Liver (tissue), 9 donors: ENCODE data around the gene KRT6C. TPM values are rescaled to one million over a fixed set of nuclear protein-coding genes. Genes with fewer than 3 reads are reported as not detected.

Experiments used
- DNase-seq: peaks from one replicate; pipeline ENCODE4 v3.0.0-alpha.2; 2017; ENCODE audit warnings: low spot score
- H3K27ac ChIP-seq, 2 donors: one replicate each; pipeline ENCODE4 v1.7.0; 2013; ENCODE audit warnings: inconsistent platforms in 2 of 2, low read length in 2 of 2, control low read depth in 1 of 2, low read depth in 1 of 2, mild to moderate bottlenecking in 1 of 2
- H3K27me3 ChIP-seq, 4 donors: one replicate each; pipeline versions ENCODE4 v1.6.1 to v1.7.0; 2013; ENCODE audit warnings: low read length in 3 of 4, inconsistent platforms in 1 of 4, mild to moderate bottlenecking in 1 of 4, moderate library complexity in 1 of 4; ENCODE audit not compliant: control insufficient read depth in 4 of 4, insufficient read depth in 4 of 4
- H3K36me3 ChIP-seq, 4 donors: one replicate each; pipeline versions ENCODE4 v1.6.1 to v1.7.0; 2013; ENCODE audit warnings: low read length in 3 of 4, mild to moderate bottlenecking in 3 of 4, low read depth in 1 of 4, moderate library complexity in 1 of 4; ENCODE audit not compliant: control insufficient read depth in 4 of 4, insufficient read depth in 3 of 4
- H3K4me1 ChIP-seq, 4 donors: one replicate each; pipeline versions ENCODE4 v1.6.1 to v1.7.0; 2013; ENCODE audit warnings: low read length in 3 of 4, mild to moderate bottlenecking in 3 of 4, moderate library complexity in 1 of 4; ENCODE audit not compliant: control insufficient read depth in 4 of 4, insufficient read depth in 4 of 4
- H3K4me3 ChIP-seq, 3 donors: one replicate each; pipeline versions ENCODE4 v1.6.1 to v1.7.0; 2013; ENCODE audit warnings: low read length in 3 of 3, control low read depth in 1 of 3, low read depth in 1 of 3, mild to moderate bottlenecking in 1 of 3
- H3K9ac ChIP-seq, 2 donors: one replicate each; pipeline ENCODE4 v1.7.0; 2013; ENCODE audit warnings: low read length in 2 of 2, mild to moderate bottlenecking in 2 of 2, moderate library complexity in 2 of 2, control low read depth in 1 of 2, low read depth in 1 of 2
- H3K9me3 ChIP-seq, 4 donors: one replicate each; pipeline versions ENCODE4 v1.6.1 to v1.7.0; 2013; ENCODE audit warnings: low read length in 3 of 4; ENCODE audit not compliant: control insufficient read depth in 4 of 4
- EGR1 ChIP-seq, 2 donors: IDR thresholded peaks; 2 replicates each; pipeline ENCODE4 v1.6.1; 2016 to 2018; ENCODE audit warnings: antibody characterized with exemption in 2 of 2, low read depth in 2 of 2
- FOXA2 ChIP-seq: IDR thresholded peaks from 2 replicates; pipeline ENCODE4 v1.6.1; 2016; ENCODE audit warnings: antibody characterized with exemption
- GABPA ChIP-seq, 2 donors: IDR thresholded peaks in 1 of 2; conservative IDR thresholded peaks in 1 of 2; 2 replicates each; pipeline ENCODE4 v1.6.1; 2016; ENCODE audit warnings: antibody characterized with exemption in 2 of 2, mild to moderate bottlenecking in 1 of 2, moderate library complexity in 1 of 2
- HNF4A ChIP-seq, 2 donors: conservative IDR thresholded peaks; 2 replicates each; pipeline ENCODE4 v1.6.1; 2016; ENCODE audit warnings: antibody characterized with exemption in 2 of 2, mild to moderate bottlenecking in 2 of 2
- HNF4G ChIP-seq: IDR thresholded peaks from 2 replicates; pipeline ENCODE4 v1.6.1; 2016; ENCODE audit warnings: antibody characterized with exemption
- JUND ChIP-seq, 2 donors: IDR thresholded peaks; 2 replicates each; pipeline ENCODE4 v1.6.1; 2016; ENCODE audit warnings: antibody characterized with exemption in 2 of 2
- MAX ChIP-seq: IDR thresholded peaks from 2 replicates; pipeline ENCODE4 v1.6.1; 2016; ENCODE audit warnings: antibody characterized with exemption
- NR2F2 ChIP-seq: IDR thresholded peaks from 2 replicates; pipeline ENCODE4 v1.6.1; 2016; ENCODE audit warnings: antibody characterized with exemption
- RAD21 ChIP-seq, 2 donors: IDR thresholded peaks; 2 replicates each; pipeline ENCODE4 v1.6.1; 2016; ENCODE audit warnings: antibody characterized with exemption in 2 of 2, mild to moderate bottlenecking in 2 of 2
- WGBS: extraction: QIAGEN DNeasy Blood & Tissue Kit; methylation state at CpG from one replicate; pipeline ENCODE4 v1.1.7; 2013; 5-methylcytosine and 5-hydroxymethylcytosine counted together
- polyA plus RNA-seq, 2 donors: library from polyadenylated mRNA; stranded (reverse) in 1 of 2; unstranded in 1 of 2; fragments of 200-250 nt in 1 of 2; fragments of >200 nt in 1 of 2; fragmentation: Nextera tagmentation in 1 of 2; extraction: Ambion mirVana in 1 of 2; gene quantifications; one replicate each; pipeline versions ENCODE4 v1.2.1 to v1.2.3, GENCODE V29; 2013 to 2015
- total RNA-seq, 2 donors: library from RNA; depleted of rRNA; stranded (reverse); fragments of >200 nt; gene quantifications; one replicate each; pipeline ENCODE4 v1.2.3, GENCODE V29; 2014
- TF ChIP-seq, protein P1 (sequence below): IDR thresholded peaks from 2 replicates; pipeline ENCODE4 v1.6.1; 2016; ENCODE audit warnings: antibody characterized with exemption, mild to moderate bottlenecking
- TF ChIP-seq, protein P2 (sequence below): IDR thresholded peaks from 2 replicates; pipeline ENCODE4 v1.6.1; 2016; ENCODE audit warnings: antibody characterized with exemption
- donor health status: healthy.
- donor health status: healthy.
- donor health status: healthy.
- donor health status: healthy.
- donor health status: healthy.

The KRT6C gene
- total and polyA plus RNA-seq, 4 donors = 0.61 TPM; not detected in 3

DNA sequence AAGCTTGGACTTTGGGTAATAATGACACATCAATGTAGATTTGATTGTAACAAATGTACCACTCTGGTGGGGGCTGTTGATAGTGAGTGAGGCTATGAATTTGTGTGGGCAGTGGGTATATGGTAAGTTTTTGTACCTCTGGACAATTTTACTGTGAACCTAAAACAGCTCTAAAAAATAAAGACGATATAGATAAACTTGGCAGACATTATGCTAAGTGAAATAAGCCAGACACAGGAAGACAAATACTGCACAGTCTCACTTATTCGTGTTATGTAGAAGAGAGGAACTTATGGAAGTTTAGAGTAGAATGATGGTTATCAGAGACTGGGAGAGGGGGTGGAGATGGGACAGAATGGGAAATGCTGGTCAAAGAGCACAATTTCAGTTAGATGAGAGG is 8.7 kb downstream of the KRT6C start:
- WGBS = 70% methylated on average over 2 of the region's 2 CpGs
- H3K27ac ChIP-seq = no peak overlapping the region
- no peaks in the 10 kb centered on the region for H3K9me3 ChIP-seq
- H3K4me3 ChIP-seq = no peak overlapping the region
- peaks cover 0 to 4% (median 0%) of the 10 kb centered on the region in 4 donors for H3K27me3 ChIP-seq
- TF ChIP-seq MAX (no peak), GABPA (IDR thresholded peaks at IDR 0.05 in 1 of 2, conservative IDR thresholded peaks at IDR 0.05 in 1 of 2) (no peak), HNF4G (no peak), NR2F2 (no peak), JUND (IDR thresholded peaks at IDR 0.05) (no peak), EGR1 (IDR thresholded peaks at IDR 0.05; ENCODE audit: low read depth in 2 of 2) (no peak), HNF4A (conservative IDR thresholded peaks at IDR 0.05) (no peak), FOXA2 (no peak), RAD21 (IDR thresholded peaks at IDR 0.05) (no peak)
- TF ChIP-seq, protein P1, sequence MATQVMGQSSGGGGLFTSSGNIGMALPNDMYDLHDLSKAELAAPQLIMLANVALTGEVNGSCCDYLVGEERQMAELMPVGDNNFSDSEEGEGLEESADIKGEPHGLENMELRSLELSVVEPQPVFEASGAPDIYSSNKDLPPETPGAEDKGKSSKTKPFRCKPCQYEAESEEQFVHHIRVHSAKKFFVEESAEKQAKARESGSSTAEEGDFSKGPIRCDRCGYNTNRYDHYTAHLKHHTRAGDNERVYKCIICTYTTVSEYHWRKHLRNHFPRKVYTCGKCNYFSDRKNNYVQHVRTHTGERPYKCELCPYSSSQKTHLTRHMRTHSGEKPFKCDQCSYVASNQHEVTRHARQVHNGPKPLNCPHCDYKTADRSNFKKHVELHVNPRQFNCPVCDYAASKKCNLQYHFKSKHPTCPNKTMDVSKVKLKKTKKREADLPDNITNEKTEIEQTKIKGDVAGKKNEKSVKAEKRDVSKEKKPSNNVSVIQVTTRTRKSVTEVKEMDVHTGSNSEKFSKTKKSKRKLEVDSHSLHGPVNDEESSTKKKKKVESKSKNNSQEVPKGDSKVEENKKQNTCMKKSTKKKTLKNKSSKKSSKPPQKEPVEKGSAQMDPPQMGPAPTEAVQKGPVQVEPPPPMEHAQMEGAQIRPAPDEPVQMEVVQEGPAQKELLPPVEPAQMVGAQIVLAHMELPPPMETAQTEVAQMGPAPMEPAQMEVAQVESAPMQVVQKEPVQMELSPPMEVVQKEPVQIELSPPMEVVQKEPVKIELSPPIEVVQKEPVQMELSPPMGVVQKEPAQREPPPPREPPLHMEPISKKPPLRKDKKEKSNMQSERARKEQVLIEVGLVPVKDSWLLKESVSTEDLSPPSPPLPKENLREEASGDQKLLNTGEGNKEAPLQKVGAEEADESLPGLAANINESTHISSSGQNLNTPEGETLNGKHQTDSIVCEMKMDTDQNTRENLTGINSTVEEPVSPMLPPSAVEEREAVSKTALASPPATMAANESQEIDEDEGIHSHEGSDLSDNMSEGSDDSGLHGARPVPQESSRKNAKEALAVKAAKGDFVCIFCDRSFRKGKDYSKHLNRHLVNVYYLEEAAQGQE = no peak
- TF ChIP-seq, protein P2, sequence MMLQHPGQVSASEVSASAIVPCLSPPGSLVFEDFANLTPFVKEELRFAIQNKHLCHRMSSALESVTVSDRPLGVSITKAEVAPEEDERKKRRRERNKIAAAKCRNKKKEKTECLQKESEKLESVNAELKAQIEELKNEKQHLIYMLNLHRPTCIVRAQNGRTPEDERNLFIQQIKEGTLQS = no peak
- H3K4me1 ChIP-seq = no peaks in the 10 kb centered on the region
- no peaks in the 10 kb centered on the region for H3K36me3 ChIP-seq
- no peak overlapping the region for H3K9ac ChIP-seq
- no peak for DNase-seq

DNA sequence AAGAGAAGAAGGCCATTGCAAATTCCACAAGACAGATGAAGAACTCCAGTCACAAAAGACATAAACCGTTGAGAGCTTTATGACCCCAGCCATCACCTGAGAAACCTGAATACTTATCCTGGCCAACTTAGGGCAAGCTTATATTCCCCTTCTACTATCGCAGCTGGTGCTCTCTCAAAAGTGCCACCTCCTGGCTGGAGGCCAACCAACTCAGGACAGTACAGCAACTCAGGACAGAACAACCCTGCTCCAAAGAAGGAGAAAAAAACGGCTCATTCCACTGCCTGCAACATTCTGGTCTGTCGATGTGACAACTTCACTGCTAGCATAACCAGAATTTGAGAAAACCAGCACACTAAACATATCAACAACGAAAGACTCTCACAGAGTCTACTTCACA is 11.9 kb downstream of the KRT6C start:
- Histone ChIP-seq H3K9me3 (no peaks in the 10 kb centered on the region), H3K27ac (no peak overlapping the region), H3K36me3 (no peaks in the 10 kb centered on the region), H3K9ac (no peak overlapping the region), H3K4me3 (no peak overlapping the region), H3K4me1 (no peaks in the 10 kb centered on the region), H3K27me3 (peaks cover 0 to 4% (median 0%) of the 10 kb centered on the region in 4 donors)
- TF ChIP-seq, protein P1 = no peak
- TF ChIP-seq RAD21 (IDR thresholded peaks at IDR 0.05) = no peak
- no peak for DNase-seq
- WGBS = 77% methylated on average over 5 of the region's 5 CpGs
